HepG2 (cell line): ENCODE data around the gene LMBRD2. TPM values are rescaled to one million over a fixed set of nuclear protein-coding genes. Genes with fewer than 3 reads are reported as not detected.

Source experiments
- ELF4 ChIP-seq: sonication (generic); formaldehyde crosslinking; IDR thresholded peaks from 2 replicates; pipeline ENCODE4 v1.5.0; 2020; ENCODE audit warnings: missing genetic modification reagents, mild to moderate bottlenecking, moderate library complexity, borderline replicate concordance
- EP300 ChIP-seq, 3 experiments: sonication (generic) in 1 of 3; formaldehyde crosslinking in 1 of 3; IDR thresholded peaks; 2 replicates each; pipeline versions ENCODE4 v1.5.1 to v1.6.1; 2011 to 2020; ENCODE audit warnings: low read depth in 2 of 3, low read length in 2 of 3, borderline replicate concordance in 1 of 3, improper control_type of control experiment in 1 of 3, mild to moderate bottlenecking in 1 of 3, missing genetic modification reagents in 1 of 3, moderate library complexity in 1 of 3
- HIVEP1 ChIP-seq: sonication (generic); formaldehyde crosslinking; IDR thresholded peaks from 2 replicates; pipeline ENCODE4 v1.4.0; 2020; ENCODE audit warnings: mild to moderate bottlenecking, missing genetic modification reagents
- IKZF1 ChIP-seq: fragments of 450-650 bp; IDR thresholded peaks from 2 replicates; pipeline ENCODE4 v1.7.1; 2016
- NFE2L1 ChIP-seq: sonication (generic); formaldehyde crosslinking; IDR thresholded peaks from 2 replicates; pipeline ENCODE4 v1.4.0; 2020; ENCODE audit warnings: missing genetic modification reagents, mild to moderate bottlenecking, borderline replicate concordance
- NFE2L2 ChIP-seq: fragments of 150-350 bp; IDR thresholded peaks from 2 replicates; pipeline ENCODE4 v1.6.1; 2014; ENCODE audit warnings: low read length
- NKX3-1 ChIP-seq: sonication (generic); formaldehyde crosslinking; IDR thresholded peaks from 2 replicates; pipeline ENCODE4 v1.5.0; 2020; ENCODE audit warnings: missing genetic modification reagents
- PHF8 ChIP-seq: sonication (generic); formaldehyde crosslinking; IDR thresholded peaks from 2 replicates; pipeline ENCODE4 v1.5.0; 2020; ENCODE audit warnings: missing genetic modification reagents
- SMAD3 ChIP-seq: sonication (generic); formaldehyde crosslinking; IDR thresholded peaks from 2 replicates; pipeline ENCODE4 v1.4.0; 2020; ENCODE audit warnings: missing genetic modification reagents
- SSRP1 ChIP-seq: IDR thresholded peaks from 2 replicates; pipeline ENCODE4 v1.6.1; 2016; ENCODE audit warnings: control low read depth
- SUZ12 ChIP-seq: fragments of 150-350 bp; IDR thresholded peaks from 2 replicates; pipeline ENCODE4 v1.6.1; 2014; ENCODE audit warnings: low read depth, low read length
- SYNCRIP ChIP-seq: fragments of 200-400 bp; formaldehyde crosslinking; IDR thresholded peaks from 2 replicates; pipeline ENCODE4 v1.6.1; 2018; ENCODE audit warnings: mild to moderate bottlenecking, low read depth, low read length; ENCODE audit not compliant: insufficient read depth
- TRIM24 ChIP-seq: sonication (generic); formaldehyde crosslinking; IDR thresholded peaks from 2 replicates; pipeline ENCODE4 v1.8.0; 2022; ENCODE audit warnings: mild to moderate bottlenecking, missing genetic modification reagents
- polyA plus RNA-seq, 8 experiments: library from polyadenylated mRNA; depleted of rRNA in 3 of 8; stranded (reverse) in 7 of 8; unstranded in 1 of 8; fragments of >200 nt; fragmentation: Illumina TruSeq in 4 of 8; extraction: Trizol in 4 of 8; gene quantifications; 2 replicates each; pipeline versions ENCODE4 v1.2.1 to v1.2.3, GENCODE V29; 2011 to 2016; ENCODE audit warnings: low read depth in 4 of 8, missing spikeins in 1 of 8, mixed read lengths in 1 of 8; ENCODE audit not compliant: insufficient read depth in 1 of 8
- total RNA-seq, 5 experiments: library from RNA; depleted of rRNA; stranded (reverse); fragments of >200 nt; fragmentation: Illumina TruSeq; extraction: Trizol; gene quantifications; 2 replicates each; pipeline ENCODE4 v1.2.3, GENCODE V29; 2016; ENCODE audit warnings: low read depth in 1 of 5
- TF ChIP-seq, protein P1 (sequence below): sonication (generic); formaldehyde crosslinking; IDR thresholded peaks from 2 replicates; pipeline ENCODE4 v1.4.0; 2020; ENCODE audit warnings: missing genetic modification reagents
- TF ChIP-seq, protein P2 (sequence below): sonication (generic); formaldehyde crosslinking; IDR thresholded peaks from 2 replicates; pipeline ENCODE4 v1.4.0; 2020; ENCODE audit warnings: missing genetic modification reagents, borderline replicate concordance
- TF ChIP-seq, protein P3 (sequence below): sonication (generic); formaldehyde crosslinking; IDR thresholded peaks from 2 replicates; pipeline ENCODE4 v1.4.0; 2020; ENCODE audit warnings: low read depth, missing genetic modification reagents
- TF ChIP-seq, protein P4 (sequence below): sonication (generic); formaldehyde crosslinking; IDR thresholded peaks from 2 replicates; pipeline ENCODE4 v1.4.0; 2020; ENCODE audit warnings: mild to moderate bottlenecking, missing genetic modification reagents
- TF ChIP-seq, protein P5 (sequence below): sonication (generic); formaldehyde crosslinking; IDR thresholded peaks from 2 replicates; pipeline ENCODE4 v1.8.0; 2022; ENCODE audit warnings: mild to moderate bottlenecking, missing genetic modification reagents

LMBRD2 gene
- total and polyA plus RNA-seq, 2 of the 13 experiments (the other 11 are each of a cell fraction or from before 2014, with no cell fraction given), result 2.0 to 4.7 TPM

DNA sequence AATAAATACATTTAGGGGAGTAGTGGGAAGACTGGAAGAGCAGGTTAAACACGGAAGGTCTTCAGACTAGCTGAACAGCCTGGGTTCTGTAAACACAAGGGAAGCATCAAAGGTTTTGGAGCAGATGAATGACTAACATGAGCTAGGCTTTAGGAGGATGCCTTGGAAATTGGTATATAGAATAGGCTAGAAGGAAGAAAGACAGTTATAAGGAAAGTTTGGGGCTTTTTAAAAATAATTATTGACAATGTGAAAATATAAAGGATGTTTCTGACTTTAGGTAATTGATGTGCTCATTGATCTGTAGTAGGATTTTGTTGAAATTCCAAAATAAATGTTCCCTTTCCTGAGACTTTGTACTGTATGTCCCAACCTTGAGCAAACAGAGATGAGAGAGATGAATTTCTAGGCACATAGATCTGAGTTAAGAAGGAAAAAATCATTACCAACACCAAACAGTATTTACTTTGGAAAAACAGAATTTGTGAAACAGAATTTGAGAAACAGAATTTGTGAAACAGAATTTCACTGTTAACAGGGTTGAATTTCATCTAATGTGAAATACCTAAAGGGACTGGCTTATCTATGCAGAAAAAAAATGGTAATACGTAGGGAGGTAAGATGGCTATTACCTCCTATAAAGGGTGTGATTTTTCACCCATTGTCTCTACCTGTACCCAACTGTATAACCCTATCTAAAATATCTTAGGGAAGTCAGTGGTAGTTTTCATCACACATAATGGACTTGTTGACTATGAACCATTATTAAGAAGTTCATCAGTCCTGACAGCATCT is 29.1 kb upstream of the LMBRD2 start (continued):
- no peak for TF ChIP-seq IKZF1
- TF ChIP-seq, protein P1, sequence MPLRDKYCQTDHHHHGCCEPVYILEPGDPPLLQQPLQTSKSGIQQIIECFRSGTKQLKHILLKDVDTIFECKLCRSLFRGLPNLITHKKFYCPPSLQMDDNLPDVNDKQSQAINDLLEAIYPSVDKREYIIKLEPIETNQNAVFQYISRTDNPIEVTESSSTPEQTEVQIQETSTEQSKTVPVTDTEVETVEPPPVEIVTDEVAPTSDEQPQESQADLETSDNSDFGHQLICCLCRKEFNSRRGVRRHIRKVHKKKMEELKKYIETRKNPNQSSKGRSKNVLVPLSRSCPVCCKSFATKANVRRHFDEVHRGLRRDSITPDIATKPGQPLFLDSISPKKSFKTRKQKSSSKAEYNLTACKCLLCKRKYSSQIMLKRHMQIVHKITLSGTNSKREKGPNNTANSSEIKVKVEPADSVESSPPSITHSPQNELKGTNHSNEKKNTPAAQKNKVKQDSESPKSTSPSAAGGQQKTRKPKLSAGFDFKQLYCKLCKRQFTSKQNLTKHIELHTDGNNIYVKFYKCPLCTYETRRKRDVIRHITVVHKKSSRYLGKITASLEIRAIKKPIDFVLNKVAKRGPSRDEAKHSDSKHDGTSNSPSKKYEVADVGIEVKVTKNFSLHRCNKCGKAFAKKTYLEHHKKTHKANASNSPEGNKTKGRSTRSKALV (CRISPR knock-in tag), result no peak
- TF ChIP-seq, protein P2, sequence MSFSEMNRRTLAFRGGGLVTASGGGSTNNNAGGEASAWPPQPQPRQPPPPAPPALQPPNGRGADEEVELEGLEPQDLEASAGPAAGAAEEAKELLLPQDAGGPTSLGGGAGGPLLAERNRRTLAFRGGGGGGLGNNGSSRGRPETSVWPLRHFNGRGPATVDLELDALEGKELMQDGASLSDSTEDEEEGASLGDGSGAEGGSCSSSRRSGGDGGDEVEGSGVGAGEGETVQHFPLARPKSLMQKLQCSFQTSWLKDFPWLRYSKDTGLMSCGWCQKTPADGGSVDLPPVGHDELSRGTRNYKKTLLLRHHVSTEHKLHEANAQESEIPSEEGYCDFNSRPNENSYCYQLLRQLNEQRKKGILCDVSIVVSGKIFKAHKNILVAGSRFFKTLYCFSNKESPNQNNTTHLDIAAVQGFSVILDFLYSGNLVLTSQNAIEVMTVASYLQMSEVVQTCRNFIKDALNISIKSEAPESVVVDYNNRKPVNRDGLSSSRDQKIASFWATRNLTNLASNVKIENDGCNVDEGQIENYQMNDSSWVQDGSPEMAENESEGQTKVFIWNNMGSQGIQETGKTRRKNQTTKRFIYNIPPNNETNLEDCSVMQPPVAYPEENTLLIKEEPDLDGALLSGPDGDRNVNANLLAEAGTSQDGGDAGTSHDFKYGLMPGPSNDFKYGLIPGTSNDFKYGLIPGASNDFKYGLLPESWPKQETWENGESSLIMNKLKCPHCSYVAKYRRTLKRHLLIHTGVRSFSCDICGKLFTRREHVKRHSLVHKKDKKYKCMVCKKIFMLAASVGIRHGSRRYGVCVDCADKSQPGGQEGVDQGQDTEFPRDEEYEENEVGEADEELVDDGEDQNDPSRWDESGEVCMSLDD (CRISPR knock-in tag), result no peak; the same call in 1 of the 2 replicates
- no peak for TF ChIP-seq SSRP1 (CRISPR knock-in tag)
- TF ChIP-seq, protein P3, sequence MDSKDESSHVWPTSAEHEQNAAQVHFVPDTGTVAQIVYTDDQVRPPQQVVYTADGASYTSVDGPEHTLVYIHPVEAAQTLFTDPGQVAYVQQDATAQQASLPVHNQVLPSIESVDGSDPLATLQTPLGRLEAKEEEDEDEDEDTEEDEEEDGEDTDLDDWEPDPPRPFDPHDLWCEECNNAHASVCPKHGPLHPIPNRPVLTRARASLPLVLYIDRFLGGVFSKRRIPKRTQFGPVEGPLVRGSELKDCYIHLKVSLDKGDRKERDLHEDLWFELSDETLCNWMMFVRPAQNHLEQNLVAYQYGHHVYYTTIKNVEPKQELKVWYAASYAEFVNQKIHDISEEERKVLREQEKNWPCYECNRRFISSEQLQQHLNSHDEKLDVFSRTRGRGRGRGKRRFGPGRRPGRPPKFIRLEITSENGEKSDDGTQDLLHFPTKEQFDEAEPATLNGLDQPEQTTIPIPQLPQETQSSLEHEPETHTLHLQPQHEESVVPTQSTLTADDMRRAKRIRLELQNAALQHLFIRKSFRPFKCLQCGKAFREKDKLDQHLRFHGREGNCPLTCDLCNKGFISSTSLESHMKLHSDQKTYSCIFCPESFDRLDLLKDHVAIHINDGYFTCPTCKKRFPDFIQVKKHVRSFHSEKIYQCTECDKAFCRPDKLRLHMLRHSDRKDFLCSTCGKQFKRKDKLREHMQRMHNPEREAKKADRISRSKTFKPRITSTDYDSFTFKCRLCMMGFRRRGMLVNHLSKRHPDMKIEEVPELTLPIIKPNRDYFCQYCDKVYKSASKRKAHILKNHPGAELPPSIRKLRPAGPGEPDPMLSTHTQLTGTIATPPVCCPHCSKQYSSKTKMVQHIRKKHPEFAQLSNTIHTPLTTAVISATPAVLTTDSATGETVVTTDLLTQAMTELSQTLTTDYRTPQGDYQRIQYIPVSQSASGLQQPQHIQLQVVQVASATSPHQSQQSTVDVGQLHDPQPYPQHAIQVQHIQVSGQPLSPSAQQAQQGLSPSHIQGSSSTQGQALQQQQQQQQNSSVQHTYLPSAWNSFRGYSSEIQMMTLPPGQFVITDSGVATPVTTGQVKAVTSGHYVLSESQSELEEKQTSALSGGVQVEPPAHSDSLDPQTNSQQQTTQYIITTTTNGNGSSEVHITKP, result no peak
- no peak for TF ChIP-seq ELF4 (CRISPR knock-in tag)
- TF ChIP-seq, protein P4, sequence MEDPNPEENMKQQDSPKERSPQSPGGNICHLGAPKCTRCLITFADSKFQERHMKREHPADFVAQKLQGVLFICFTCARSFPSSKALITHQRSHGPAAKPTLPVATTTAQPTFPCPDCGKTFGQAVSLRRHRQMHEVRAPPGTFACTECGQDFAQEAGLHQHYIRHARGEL (CRISPR knock-in tag), result no peak
- no peak for TF ChIP-seq NFE2L2
- no peak for TF ChIP-seq HIVEP1
- TF ChIP-seq NFE2L1 (CRISPR knock-in tag), result no peak
- TF ChIP-seq SMAD3 (CRISPR knock-in tag), result peak; percentile 70
- no peak for TF ChIP-seq SUZ12
- no peak for TF ChIP-seq NKX3-1 (CRISPR knock-in tag)
- TF ChIP-seq PHF8 (CRISPR knock-in tag), result no peak
- TF ChIP-seq, protein P5, sequence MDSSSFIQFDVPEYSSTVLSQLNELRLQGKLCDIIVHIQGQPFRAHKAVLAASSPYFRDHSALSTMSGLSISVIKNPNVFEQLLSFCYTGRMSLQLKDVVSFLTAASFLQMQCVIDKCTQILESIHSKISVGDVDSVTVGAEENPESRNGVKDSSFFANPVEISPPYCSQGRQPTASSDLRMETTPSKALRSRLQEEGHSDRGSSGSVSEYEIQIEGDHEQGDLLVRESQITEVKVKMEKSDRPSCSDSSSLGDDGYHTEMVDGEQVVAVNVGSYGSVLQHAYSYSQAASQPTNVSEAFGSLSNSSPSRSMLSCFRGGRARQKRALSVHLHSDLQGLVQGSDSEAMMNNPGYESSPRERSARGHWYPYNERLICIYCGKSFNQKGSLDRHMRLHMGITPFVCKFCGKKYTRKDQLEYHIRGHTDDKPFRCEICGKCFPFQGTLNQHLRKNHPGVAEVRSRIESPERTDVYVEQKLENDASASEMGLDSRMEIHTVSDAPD (CRISPR knock-in tag), result no peak
- no peak for TF ChIP-seq TRIM24 (CRISPR knock-in tag)
- TF ChIP-seq EP300 (IDR thresholded peaks at IDR 0.05; ENCODE audit: low read depth in 2 of 2, low read length in 2 of 2), result peak; percentile 70 to 96
- peak; percentile 70; the same call in 1 of the 2 replicates for TF ChIP-seq EP300 (CRISPR knock-in tag; IDR thresholded peaks at IDR 0.05; ENCODE audit: borderline replicate concordance)
- no peak for TF ChIP-seq SYNCRIP
